ENCODE results near the gene KIF2C.
"Not testable (repeated sequence)": the region's sequence is repeated elsewhere in the genome, so short reads cannot be mapped to it uniquely, and the experiment has no call there.

The KIF2C gene

GRCh38 chr1:44739307-44740178 lies at the start of gene KIF2C:
TSS of gene KIF2C (plus strand) at chr1:44739837. CDS start at chr1:44739933, 96 bp downstream.
- peak; percentile 96 for DNase-seq (ENCODE audit: low spot score)

DNA sequence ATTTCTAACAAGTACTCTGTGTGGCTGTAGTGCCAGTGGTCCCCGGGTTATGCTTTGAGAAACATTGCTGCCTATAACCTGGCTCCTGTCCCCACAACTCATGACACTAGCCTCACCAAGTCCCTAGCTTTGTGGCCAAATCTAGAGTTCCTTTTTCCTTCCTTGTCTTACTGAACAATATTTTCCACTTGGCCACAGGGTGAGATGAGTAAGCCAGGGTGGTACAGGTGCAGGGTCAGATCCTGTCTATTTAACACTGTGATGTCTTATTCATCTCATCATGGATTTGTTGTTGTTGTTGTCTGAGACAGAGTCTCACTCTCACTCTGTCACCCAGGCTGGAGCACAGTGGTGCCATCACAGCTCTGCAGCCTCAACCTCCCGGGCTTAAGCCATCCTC lies 46.5 kb upstream of the KIF2C start:
- DNase-seq (ENCODE audit: low spot score) = no peak

- no peak for DNase-seq (ENCODE audit: low spot score)
These were observed 45.7 kb upstream of the KIF2C start for GRCh38 chr1:44693900-44694299.

- no peak for DNase-seq (ENCODE audit: low spot score)
These were observed 44.7 kb upstream of the KIF2C start for GRCh38 chr1:44694863-44695478.

GRCh38 chr1:44695671-44696070 lies 44.0 kb upstream of the KIF2C start:
- DNase-seq (ENCODE audit: low spot score) = no peak

DNA sequence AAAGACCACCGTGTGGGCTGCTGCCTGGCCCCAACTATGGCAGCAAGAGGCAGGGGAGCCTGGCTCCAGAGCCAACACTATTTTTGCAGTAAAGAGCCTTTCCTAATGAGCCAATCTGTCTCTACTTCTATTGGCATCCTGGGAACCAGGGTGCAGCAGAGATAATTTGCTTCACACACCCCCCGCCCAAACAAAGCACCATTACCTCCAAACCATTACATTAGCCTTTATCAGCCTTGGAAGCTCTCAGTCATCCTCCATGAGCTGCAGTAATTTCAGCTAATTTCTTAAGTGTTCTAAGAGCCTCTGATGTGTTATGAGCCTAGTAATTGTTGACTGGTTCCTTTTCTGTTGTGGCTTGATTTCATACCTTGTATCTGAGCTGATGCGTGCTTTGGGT lies 43.5 kb upstream of the KIF2C start:
- no peak for DNase-seq (ENCODE audit: low spot score)

- DNase-seq (ENCODE audit: low spot score) = no peak
These were observed 42.8 kb upstream of the KIF2C start for GRCh38 chr1:44696789-44697345.

DNA sequence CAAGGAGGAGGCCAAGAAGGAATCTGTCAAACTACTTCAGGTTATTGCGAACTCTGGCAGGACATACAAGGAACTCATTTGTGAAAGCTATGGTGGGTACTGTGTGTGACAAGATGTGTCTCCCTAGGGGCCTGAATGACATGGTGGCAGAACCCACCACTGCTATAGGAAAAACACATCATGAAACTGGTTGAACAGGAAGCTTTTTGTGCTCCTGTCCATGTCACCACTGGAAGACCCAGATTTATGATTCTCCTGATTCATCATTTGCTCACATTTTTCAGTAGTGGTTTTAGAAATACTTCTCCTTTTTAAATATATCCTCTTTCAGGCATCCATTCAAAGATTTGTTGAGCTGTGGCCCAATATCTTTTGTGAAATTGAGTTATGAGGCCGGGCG lies 41.5 kb upstream of the KIF2C start:
- no peak for DNase-seq (ENCODE audit: low spot score)

- DNase-seq (ENCODE audit: low spot score) = not testable (repeated sequence)
These were observed 40.3 kb upstream of the KIF2C start for GRCh38 chr1:44699375-44699774.

- DNase-seq (ENCODE audit: low spot score) = no peak
These were observed 39.1 kb upstream of the KIF2C start for GRCh38 chr1:44700573-44700972.

GRCh38 chr1:44701141-44701573 lies 38.5 kb upstream of the KIF2C start:
- no peak for DNase-seq (ENCODE audit: low spot score)

DNA sequence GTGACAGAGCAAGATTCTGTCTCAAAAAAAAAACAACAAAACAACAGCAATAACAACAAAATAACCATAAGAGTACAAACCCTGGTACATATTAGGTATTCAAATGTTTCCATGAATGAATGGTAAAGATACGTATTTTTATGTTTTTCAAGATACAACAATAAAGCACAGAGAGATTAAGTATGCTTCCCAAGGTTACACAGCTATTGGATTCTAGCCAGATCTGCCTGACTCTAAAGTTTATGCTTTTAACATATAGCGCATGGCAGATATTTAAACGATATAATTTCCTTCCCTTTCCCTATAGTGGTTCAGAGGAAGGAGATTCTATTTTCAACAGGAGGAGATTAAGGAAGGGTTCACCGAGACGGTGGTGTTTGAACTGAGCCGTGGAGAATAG lies 34.2 kb upstream of the KIF2C start:
- no peak for DNase-seq (ENCODE audit: low spot score)

GRCh38 chr1:44705938-44706337 lies 33.7 kb upstream of the KIF2C start:
- DNase-seq (ENCODE audit: low spot score) = no peak

DNA sequence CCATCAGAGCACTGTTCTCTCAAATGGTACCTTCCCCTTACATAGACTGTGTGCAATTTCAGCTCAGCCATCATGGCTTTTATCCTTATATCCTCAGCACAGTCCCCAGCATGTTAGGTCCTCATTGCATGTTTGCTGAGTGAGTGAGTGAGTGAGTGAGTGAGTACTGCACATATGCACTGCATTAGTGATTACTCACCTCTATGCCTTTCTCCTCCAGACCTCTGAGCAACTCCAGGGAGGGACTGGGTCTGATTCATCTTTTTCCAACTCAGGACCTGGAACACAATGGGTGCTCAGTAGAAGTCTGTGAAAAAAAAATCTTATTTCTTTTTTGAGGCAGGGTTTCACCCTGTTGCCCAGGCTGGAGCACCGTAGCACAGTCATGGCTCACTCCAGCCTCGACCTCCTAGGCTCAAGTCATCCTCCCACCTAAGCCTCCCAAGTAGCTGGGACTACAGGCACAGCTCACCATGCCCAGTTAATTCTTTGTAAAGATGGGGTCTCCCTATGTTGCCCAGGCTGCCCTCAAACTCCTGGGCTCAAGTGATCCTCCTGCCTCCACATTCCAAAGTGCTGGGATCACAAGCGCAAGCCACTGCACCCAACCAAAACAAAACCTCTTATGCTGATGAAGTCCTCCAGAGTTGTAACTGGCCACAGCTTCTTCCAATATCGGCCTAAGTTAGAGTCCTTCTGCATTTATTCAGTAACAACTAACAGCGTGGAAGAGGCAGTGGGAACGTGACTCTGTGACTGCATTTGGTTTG lies 32.3 kb upstream of the KIF2C start:
- no peak for DNase-seq (ENCODE audit: low spot score)

GRCh38 chr1:44707959-44708831 lies 31.4 kb upstream of the KIF2C start:
- DNase-seq (ENCODE audit: low spot score) = no peak

DNA sequence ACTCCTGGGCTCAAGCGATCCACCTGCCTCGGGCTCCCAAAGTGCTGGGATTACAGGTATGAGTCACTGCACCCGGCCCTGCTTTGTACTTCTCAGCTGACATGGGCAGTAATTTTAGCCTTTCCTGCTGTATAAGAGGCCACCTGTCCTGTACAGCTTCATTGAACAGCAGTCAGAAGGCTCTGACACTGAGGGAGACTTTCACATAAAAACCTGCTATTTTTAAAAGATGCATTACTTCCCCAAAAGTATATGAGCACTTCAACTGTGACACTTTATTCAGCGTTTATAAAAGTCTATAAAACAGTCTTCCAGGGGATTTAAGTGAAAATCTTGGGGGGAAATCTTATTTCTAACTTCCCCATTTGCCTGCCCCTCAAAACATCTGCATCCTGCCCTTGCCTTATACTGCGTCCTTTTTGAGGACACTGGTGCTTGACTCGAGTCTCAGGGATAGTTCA lies 26.3 kb upstream of the KIF2C start:
- DNase-seq (ENCODE audit: low spot score) = no peak

DNA sequence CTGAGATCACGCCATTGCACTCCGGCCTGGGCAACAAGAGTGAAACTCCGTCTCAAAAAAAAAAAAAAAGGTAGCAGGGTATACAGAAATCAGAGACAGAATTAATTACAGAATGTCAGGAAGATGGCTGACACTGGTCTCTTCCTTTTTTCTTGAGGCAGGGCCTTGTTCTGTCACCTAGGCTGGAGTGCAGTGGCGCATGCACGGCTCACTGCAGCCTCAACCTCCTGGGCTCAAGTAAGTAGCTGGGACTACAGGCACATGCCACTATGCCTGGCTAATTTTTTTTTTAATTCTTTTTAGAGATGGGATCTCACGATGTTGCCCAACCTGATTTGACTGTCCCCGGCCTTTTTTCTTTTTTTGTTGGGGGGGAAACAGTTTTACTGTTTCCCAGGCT lies 25.1 kb upstream of the KIF2C start:
- no peak for DNase-seq (ENCODE audit: low spot score)

- peak; percentile 63 for DNase-seq (ENCODE audit: low spot score)
These were observed 24.6 kb upstream of the KIF2C start for GRCh38 chr1:44714944-44715571.

DNA sequence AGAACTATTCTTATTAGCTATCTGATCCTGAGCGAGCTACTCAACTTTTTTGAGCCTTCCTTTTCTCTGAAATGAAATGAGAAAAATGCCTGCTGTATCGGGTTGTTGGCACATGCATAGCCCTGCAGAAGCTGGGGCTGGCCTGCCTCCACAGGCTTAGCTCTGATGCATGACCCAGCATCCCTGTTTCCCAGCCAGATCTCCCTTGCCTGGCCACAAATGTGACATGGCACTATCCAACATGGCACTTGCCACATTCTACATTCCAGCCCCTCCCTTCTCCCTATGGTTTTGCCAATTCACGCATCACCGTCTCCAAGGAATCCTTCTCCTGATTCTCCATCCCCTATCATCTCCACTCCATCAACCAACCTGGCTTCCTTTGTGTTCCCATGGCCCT lies 22.5 kb upstream of the KIF2C start:
- DNase-seq (ENCODE audit: low spot score) = no peak

- DNase-seq (ENCODE audit: low spot score) = no peak
These were observed 22.0 kb upstream of the KIF2C start for GRCh38 chr1:44717653-44718052.

DNA sequence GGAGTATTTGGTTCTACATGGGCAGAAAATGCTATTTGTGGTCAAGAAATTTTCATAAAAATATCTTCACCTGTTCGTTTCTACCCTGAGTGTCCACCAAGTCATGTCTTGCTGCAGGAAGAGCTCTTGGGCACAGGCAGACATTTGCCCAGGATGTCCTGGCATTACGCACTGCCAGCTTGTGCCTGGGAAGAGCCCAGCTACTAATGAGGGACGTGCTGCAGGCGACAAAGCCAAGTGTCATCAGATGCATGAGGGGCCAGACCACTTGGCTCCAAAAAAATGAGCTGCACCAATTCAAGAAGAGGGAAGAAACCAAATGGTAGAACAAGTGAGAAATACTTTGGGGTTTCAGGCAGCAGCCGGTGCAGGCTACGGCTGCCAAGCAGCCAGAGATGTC lies 21.5 kb upstream of the KIF2C start:
- no peak for DNase-seq (ENCODE audit: low spot score)

All from putamen (tissue), 1 donor.